K562 (cell line): Measurements from ENCODE around the gene BMP4. TPM values are rescaled to one million over a fixed set of nuclear protein-coding genes. Genes with fewer than 3 reads are reported as not detected.

Source experiments
- C11orf30 ChIP-seq: fragments of 450-650 bp; IDR thresholded peaks from 2 replicates; pipeline ENCODE4 v1.6.1; 2016; ENCODE audit warnings: low read depth, mild to moderate bottlenecking
- TEAD1 ChIP-seq, 2 experiments: fragments of 450-650 bp in 1 of 2; sonication (generic) in 1 of 2; formaldehyde crosslinking; IDR thresholded peaks; 2 replicates each; pipeline versions ENCODE4 v1.4.0 to v1.8.0; 2020 to 2022; ENCODE audit warnings: mild to moderate bottlenecking in 2 of 2, missing genetic modification reagents in 1 of 2
- THRAP3 ChIP-seq: fragments of 450-650 bp; IDR thresholded peaks from 2 replicates; pipeline ENCODE4 v1.6.1; 2016; ENCODE audit warnings: mild to moderate bottlenecking, inconsistent platforms, borderline replicate concordance
- ZNF431 ChIP-seq: sonication (generic); formaldehyde crosslinking; IDR thresholded peaks from 2 replicates; pipeline ENCODE4 v1.8.0; 2022; ENCODE audit warnings: mild to moderate bottlenecking, missing genetic modification reagents
- polyA plus RNA-seq, 8 experiments: library from polyadenylated mRNA; depleted of rRNA in 4 of 8; stranded (reverse) in 5 of 8; unstranded in 3 of 8; fragments of >200 nt; fragmentation: Nextera tagmentation in 2 of 8; fragmentation: Illumina TruSeq in 1 of 8; extraction: Ambion mirVana in 2 of 8; extraction: Trizol in 1 of 8; gene quantifications; 2 replicates each; pipeline versions ENCODE4 v1.2.1 to v1.2.3, GENCODE V29; 2011 to 2014; ENCODE audit warnings: inconsistent platforms in 1 of 8, missing spikeins in 1 of 8
- total RNA-seq, 7 experiments: library from RNA; depleted of rRNA in 6 of 7; stranded (reverse); fragments of >200 nt in 6 of 7; fragmentation: Illumina TruSeq in 2 of 7; extraction: Trizol in 2 of 7; gene quantifications; 2 replicates each; pipeline versions ENCODE4 v1.2.1 to v1.2.3, GENCODE V29; 2011 to 2021; ENCODE audit warnings: low replicate concordance in 1 of 7
- TF ChIP-seq, protein P1 (sequence below): fragments of 250-450 bp; sonication (Bioruptor Pico); IDR thresholded peaks from 2 replicates; pipeline ENCODE4 v1.4.0; 2020
- TF ChIP-seq, protein P2 (sequence below): fragments of 200-800 bp; sonication (Bioruptor generic); IDR thresholded peaks from 2 replicates; pipeline ENCODE4 v1.6.1; 2017; ENCODE audit warnings: missing genetic modification characterization, missing compliant biosample characterization
- TF ChIP-seq, protein P3 (sequence below), 2 experiments: fragments of 200-800 bp in 1 of 2; sonication (Bioruptor generic) in 1 of 2; sonication (generic) in 1 of 2; formaldehyde crosslinking in 1 of 2; IDR thresholded peaks in 1 of 2; conservative IDR thresholded peaks in 1 of 2; 2 replicates each; pipeline versions ENCODE4 v1.5.0 to v1.6.1; 2016 to 2020; ENCODE audit warnings: missing compliant biosample characterization in 1 of 2, missing genetic modification characterization in 1 of 2, missing genetic modification reagents in 1 of 2

Gene BMP4
- total and polyA plus RNA-seq, 9 of the 15 experiments (the other 6 are each of a cell fraction or from before 2014, with no cell fraction given), result not detected

- TF ChIP-seq THRAP3 (no peak), C11orf30 (no peak), TEAD1 (CRISPR knock-in tag; IDR thresholded peaks at IDR 0.05) (no peak), ZNF431 (CRISPR knock-in tag) (no peak)
- TF ChIP-seq, protein P1, sequence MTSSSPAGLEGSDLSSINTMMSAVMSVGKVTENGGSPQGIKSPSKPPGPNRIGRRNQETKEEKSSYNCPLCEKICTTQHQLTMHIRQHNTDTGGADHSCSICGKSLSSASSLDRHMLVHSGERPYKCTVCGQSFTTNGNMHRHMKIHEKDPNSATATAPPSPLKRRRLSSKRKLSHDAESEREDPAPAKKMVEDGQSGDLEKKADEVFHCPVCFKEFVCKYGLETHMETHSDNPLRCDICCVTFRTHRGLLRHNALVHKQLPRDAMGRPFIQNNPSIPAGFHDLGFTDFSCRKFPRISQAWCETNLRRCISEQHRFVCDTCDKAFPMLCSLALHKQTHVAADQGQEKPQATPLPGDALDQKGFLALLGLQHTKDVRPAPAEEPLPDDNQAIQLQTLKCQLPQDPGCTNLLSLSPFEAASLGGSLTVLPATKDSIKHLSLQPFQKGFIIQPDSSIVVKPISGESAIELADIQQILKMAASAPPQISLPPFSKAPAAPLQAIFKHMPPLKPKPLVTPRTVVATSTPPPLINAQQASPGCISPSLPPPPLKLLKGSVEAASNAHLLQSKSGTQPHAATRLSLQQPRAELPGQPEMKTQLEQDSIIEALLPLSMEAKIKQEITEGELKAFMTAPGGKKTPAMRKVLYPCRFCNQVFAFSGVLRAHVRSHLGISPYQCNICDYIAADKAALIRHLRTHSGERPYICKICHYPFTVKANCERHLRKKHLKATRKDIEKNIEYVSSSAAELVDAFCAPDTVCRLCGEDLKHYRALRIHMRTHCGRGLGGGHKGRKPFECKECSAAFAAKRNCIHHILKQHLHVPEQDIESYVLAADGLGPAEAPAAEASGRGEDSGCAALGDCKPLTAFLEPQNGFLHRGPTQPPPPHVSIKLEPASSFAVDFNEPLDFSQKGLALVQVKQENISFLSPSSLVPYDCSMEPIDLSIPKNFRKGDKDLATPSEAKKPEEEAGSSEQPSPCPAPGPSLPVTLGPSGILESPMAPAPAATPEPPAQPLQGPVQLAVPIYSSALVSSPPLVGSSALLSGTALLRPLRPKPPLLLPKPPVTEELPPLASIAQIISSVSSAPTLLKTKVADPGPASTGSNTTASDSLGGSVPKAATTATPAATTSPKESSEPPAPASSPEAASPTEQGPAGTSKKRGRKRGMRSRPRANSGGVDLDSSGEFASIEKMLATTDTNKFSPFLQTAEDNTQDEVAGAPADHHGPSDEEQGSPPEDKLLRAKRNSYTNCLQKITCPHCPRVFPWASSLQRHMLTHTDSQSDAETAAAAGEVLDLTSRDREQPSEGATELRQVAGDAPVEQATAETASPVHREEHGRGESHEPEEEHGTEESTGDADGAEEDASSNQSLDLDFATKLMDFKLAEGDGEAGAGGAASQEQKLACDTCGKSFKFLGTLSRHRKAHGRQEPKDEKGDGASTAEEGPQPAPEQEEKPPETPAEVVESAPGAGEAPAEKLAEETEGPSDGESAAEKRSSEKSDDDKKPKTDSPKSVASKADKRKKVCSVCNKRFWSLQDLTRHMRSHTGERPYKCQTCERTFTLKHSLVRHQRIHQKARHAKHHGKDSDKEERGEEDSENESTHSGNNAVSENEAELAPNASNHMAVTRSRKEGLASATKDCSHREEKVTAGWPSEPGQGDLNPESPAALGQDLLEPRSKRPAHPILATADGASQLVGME (CRISPR knock-in tag), result no peak
- TF ChIP-seq, protein P2, sequence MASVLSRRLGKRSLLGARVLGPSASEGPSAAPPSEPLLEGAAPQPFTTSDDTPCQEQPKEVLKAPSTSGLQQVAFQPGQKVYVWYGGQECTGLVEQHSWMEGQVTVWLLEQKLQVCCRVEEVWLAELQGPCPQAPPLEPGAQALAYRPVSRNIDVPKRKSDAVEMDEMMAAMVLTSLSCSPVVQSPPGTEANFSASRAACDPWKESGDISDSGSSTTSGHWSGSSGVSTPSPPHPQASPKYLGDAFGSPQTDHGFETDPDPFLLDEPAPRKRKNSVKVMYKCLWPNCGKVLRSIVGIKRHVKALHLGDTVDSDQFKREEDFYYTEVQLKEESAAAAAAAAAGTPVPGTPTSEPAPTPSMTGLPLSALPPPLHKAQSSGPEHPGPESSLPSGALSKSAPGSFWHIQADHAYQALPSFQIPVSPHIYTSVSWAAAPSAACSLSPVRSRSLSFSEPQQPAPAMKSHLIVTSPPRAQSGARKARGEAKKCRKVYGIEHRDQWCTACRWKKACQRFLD, result no peak
- TF ChIP-seq, protein P3, sequence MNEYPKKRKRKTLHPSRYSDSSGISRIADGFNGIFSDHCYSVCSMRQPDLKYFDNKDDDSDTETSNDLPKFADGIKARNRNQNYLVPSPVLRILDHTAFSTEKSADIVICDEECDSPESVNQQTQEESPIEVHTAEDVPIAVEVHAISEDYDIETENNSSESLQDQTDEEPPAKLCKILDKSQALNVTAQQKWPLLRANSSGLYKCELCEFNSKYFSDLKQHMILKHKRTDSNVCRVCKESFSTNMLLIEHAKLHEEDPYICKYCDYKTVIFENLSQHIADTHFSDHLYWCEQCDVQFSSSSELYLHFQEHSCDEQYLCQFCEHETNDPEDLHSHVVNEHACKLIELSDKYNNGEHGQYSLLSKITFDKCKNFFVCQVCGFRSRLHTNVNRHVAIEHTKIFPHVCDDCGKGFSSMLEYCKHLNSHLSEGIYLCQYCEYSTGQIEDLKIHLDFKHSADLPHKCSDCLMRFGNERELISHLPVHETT (CRISPR knock-in tag; conservative IDR thresholded peaks at IDR 0.05 in 1 of 2, IDR thresholded peaks at IDR 0.05 in 1 of 2), result no peak
Observed at GRCh38 chr14:53916239-53916638, 40.4 kb downstream of the BMP4 start (continued).
